Fibroblast of mammary gland (primary cell): Measurements from ENCODE around the gene PARD6B.

Source experiments
- DNase-seq: peaks from one replicate; pipeline ENCODE4 v3.0.0-alpha.2; 2010; ENCODE audit warnings: low read depth
- H3K4me3 ChIP-seq: 2 replicates; pipeline ENCODE4 v1.5.1; 2011; ENCODE audit warnings: low read depth, mild to moderate bottlenecking, low read length, moderate library complexity; ENCODE audit not compliant: control insufficient read depth
- TF ChIP-seq, protein P1 (sequence below): conservative IDR thresholded peaks from 2 replicates; pipeline ENCODE4 v1.5.1; 2011; ENCODE audit warnings: low read depth, low read length, inconsistent platforms; ENCODE audit not compliant: control insufficient read depth, insufficient read depth

Gene PARD6B

GRCh38 chr20:50704971-50705370 is 26.4 kb upstream of the PARD6B start:
- H3K4me3 ChIP-seq, result no peak overlapping the region
- DNase-seq, result peak; percentile 63
- TF ChIP-seq, protein P1, sequence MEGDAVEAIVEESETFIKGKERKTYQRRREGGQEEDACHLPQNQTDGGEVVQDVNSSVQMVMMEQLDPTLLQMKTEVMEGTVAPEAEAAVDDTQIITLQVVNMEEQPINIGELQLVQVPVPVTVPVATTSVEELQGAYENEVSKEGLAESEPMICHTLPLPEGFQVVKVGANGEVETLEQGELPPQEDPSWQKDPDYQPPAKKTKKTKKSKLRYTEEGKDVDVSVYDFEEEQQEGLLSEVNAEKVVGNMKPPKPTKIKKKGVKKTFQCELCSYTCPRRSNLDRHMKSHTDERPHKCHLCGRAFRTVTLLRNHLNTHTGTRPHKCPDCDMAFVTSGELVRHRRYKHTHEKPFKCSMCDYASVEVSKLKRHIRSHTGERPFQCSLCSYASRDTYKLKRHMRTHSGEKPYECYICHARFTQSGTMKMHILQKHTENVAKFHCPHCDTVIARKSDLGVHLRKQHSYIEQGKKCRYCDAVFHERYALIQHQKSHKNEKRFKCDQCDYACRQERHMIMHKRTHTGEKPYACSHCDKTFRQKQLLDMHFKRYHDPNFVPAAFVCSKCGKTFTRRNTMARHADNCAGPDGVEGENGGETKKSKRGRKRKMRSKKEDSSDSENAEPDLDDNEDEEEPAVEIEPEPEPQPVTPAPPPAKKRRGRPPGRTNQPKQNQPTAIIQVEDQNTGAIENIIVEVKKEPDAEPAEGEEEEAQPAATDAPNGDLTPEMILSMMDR, result no peak

DNA sequence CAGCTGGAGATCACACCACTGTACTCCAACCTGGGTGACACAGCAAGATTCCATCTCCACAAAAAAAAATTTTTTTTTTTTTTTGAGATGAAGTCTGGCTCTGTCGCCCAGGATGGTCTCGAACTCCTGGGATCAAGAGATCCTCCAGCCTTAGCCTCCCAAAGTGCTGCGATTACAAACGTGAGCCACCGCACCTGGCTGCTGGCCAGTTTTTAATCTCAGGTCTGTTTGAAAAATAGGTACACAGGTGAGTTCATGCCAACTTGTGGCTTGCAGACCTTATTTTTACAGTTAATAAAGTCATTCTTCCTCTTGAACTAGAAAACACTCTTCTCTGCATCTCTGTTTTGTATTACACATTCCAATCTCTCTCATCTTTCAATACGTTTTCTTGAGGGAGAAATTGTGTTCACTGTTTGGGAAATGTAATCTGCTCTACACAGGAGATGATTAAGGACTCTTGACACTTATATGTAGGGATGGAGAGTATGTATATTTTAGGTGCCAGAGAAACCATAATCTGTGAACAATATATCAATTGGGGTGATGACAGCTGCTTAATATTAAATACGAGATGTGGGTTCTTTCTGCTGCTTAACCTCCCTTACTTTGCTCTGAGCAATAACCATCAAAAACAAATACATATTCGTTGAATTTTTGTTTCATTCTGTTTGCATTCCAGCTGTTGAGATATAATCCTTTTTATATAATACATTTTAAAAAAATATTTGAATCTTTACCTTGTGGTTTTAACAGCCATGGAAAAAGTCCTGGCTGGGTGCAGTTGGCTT is 22.3 kb upstream of the PARD6B start:
- H3K4me3 ChIP-seq, result no peak overlapping the region
- TF ChIP-seq, protein P1, result no peak
- no peak for DNase-seq

- no peak for DNase-seq
- TF ChIP-seq, protein P1, result no peak
- H3K4me3 ChIP-seq, result no peak overlapping the region
Observed at GRCh38 chr20:50709636-50709973, 21.8 kb upstream of the PARD6B start.

DNA sequence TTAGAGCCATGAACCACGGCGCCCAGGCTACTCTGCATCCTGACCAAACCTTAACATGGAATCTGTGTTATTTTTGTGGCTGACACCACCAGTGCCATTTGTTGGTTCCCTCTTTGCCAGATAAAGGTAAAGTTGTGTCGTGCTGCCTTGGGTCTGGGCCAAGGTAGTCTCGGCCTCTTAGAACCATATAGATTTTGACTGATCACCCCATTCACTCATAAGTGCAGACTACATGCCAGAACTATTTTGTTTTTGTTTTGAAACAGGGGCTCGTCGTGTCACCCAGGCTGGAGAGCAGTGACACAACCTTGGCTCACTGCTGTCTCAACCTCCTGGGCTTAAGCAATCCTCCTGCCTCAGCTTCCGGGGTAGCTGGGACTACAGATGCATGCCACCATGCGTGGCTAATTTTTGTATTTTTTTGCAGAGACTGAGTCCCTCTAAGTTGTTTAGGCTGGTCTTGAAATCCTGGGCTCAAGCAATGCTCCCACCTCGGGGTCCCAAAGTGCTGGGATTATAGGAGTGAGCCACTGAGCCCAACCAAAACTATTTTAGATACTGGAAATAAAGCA is 20.8 kb upstream of the PARD6B start:
- DNase-seq, result peak; percentile 64
- H3K4me3 ChIP-seq, result no peak overlapping the region
- TF ChIP-seq, protein P1, result no peak

DNA sequence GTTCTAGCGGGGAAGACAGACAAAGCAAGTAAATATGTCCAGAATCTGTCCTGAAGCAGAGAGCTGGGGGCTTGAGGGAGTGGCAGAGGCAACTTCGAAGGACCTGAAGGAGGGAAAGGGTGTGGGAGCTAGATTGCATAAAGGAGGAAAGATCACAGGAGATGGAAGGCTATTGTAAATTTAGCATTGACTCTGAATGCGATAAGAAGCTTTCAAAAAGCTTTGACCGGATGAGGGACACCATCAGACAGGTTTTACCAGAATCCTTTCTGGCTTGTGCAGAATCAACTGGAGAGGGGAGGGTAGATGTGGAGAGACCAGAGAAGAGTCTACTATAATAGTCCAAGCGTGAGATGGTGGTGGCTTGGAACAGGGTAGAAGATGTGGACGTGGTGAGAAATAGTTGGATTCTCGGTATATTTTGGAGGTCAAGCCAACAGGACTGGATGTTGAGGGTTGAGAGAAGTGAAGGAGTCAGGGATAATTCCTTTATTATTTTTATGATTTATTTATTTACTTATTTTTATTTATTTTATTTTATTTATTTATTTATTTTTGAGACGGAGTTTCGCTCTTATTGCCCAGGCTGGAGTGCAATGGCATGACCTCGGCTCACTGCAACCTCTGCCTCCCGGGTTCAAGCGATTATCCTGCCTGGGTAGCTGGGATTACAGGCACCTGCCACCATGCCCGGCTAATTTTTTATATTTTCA is 20.1 kb upstream of the PARD6B start:
- DNase-seq, result no peak
- TF ChIP-seq, protein P1, result no peak
- no peak overlapping the region for H3K4me3 ChIP-seq

GRCh38 chr20:50712771-50713656 is 18.4 kb upstream of the PARD6B start:
- no peak overlapping the region for H3K4me3 ChIP-seq
- DNase-seq, result no peak
- TF ChIP-seq, protein P1, result no peak
